DOHH2 (cell line): Measurements from ENCODE around the gene SLC17A6.

Experiments
- EZH2phosphoT487 ChIP-seq: fragments of 200-600 bp; sonication (generic); IDR thresholded peaks from 2 replicates; pipeline ENCODE4 v1.6.1; 2017; ENCODE audit warnings: borderline replicate concordance, mild to moderate bottlenecking, antibody characterized with exemption, low read length, moderate library complexity, mixed read lengths
- TF ChIP-seq, protein P1 (sequence below): fragments of 200-600 bp; sonication (generic); IDR thresholded peaks from one replicate; pipeline ENCODE4 v1.5.1; 2014; ENCODE audit warnings: antibody characterized with exemption, mild to moderate bottlenecking, low read depth, low read length; ENCODE audit not compliant: poor library complexity, severe bottlenecking

GRCh38 chr11:22344081-22344480 is 5.9 kb downstream of the SLC17A6 start:
- TF ChIP-seq, protein P1, sequence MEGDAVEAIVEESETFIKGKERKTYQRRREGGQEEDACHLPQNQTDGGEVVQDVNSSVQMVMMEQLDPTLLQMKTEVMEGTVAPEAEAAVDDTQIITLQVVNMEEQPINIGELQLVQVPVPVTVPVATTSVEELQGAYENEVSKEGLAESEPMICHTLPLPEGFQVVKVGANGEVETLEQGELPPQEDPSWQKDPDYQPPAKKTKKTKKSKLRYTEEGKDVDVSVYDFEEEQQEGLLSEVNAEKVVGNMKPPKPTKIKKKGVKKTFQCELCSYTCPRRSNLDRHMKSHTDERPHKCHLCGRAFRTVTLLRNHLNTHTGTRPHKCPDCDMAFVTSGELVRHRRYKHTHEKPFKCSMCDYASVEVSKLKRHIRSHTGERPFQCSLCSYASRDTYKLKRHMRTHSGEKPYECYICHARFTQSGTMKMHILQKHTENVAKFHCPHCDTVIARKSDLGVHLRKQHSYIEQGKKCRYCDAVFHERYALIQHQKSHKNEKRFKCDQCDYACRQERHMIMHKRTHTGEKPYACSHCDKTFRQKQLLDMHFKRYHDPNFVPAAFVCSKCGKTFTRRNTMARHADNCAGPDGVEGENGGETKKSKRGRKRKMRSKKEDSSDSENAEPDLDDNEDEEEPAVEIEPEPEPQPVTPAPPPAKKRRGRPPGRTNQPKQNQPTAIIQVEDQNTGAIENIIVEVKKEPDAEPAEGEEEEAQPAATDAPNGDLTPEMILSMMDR, result no peak
- TF ChIP-seq EZH2phosphoT487, result no peak
